K562 (cell line): Measurements from ENCODE around the gene EIPR1. TPM values are rescaled to one million over a fixed set of nuclear protein-coding genes. Genes with fewer than 3 reads are reported as not detected.

Experiments
- ATAC-seq: fragments of 200-7000 bp; cut with Tn5 transposase; 3 replicates; pipeline ENCODE4 v1.9.1; 2020; ENCODE audit warnings: moderate library complexity
- BruUV-seq: library from RNA; stranded (reverse); fragments of 400-500 nt; replicated peaks from 2 replicates; lab custom pipeline; 2021; lab: Mats Ljungman, UMichigan
- CTCF ChIA-PET: fragments of 300-600 bp; formaldehyde crosslinking; extraction: SDS; loops from one replicate; lab custom pipeline; 2021; ENCODE audit warnings: low intra/inter-chr PET ratio; lab: Yijun Ruan, JAX
- POLR2A ChIA-PET: fragments of 300-600, 350-650 bp; sonication (Branson Sonifier 250); formaldehyde crosslinking; extraction: SDS; loops from one replicate; lab custom pipeline; 2021; ENCODE audit warnings: antibody characterized with exemption, inconsistent platforms; lab: Yijun Ruan, JAX
- DNase-seq, 4 experiments: peaks; one replicate each; pipeline versions ENCODE4 v3.0.0 to v3.0.0-alpha.2; 2011 to 2018; ENCODE audit warnings: low spot score in 3 of 4, mixed read lengths in 3 of 4; ENCODE audit errors: extremely low read depth in 1 of 4
- FAIRE-seq: peaks from 2 replicates; lab custom pipeline; 2011; peaks lifted over from hg19 to GRCh38; lab: Jason Lieb, UNC
- H2AFZ ChIP-seq: 2 replicates; pipeline ENCODE4 v1.6.0; 2011; ENCODE audit warnings: low read depth, low read length, control low read depth, inconsistent platforms
- H3K27ac ChIP-seq: fragments of 200-600 bp; 3 replicates; pipeline ENCODE4 v1.8.0; 2011; ENCODE audit warnings: low read depth, mild to moderate bottlenecking, control low read depth, inconsistent platforms, low read length, moderate library complexity, mixed read lengths; ENCODE audit errors: extremely low read depth
- H3K27me3 ChIP-seq, 2 experiments: fragments of 300-600 bp in 1 of 2; 2 replicates in 1 of 2; 3 replicates in 1 of 2; pipeline versions ENCODE4 v1.6.0 to v1.8.0; 2011; ENCODE audit warnings: inconsistent platforms in 2 of 2, low read length in 2 of 2, mild to moderate bottlenecking in 1 of 2, mixed read lengths in 1 of 2, moderate library complexity in 1 of 2; ENCODE audit not compliant: control insufficient read depth in 2 of 2, insufficient read depth in 2 of 2
- H3K36me3 ChIP-seq: fragments of 300-600 bp; 3 replicates; pipeline ENCODE4 v1.8.0; 2011; ENCODE audit warnings: mild to moderate bottlenecking, low read length, inconsistent platforms; ENCODE audit not compliant: control insufficient read depth, insufficient read depth
- H3K4me1 ChIP-seq, 2 experiments: fragments of 200-600 bp in 1 of 2; replicated peaks in 1 of 2; 2 replicates in 1 of 2; 3 replicates in 1 of 2; pipeline versions ENCODE4 v1.5.1 to v1.8.0; 2011; ENCODE audit warnings: inconsistent platforms in 2 of 2, low read length in 2 of 2, mild to moderate bottlenecking in 1 of 2, mixed read lengths in 1 of 2, moderate library complexity in 1 of 2; ENCODE audit not compliant: control insufficient read depth in 2 of 2, insufficient read depth in 2 of 2
- H3K4me2 ChIP-seq: 2 replicates; pipeline ENCODE4 v1.6.1; 2011; ENCODE audit warnings: low read length, control low read depth, inconsistent platforms, mixed read lengths; ENCODE audit not compliant: insufficient read depth
- H3K4me3 ChIP-seq: fragments of 200-600 bp; sonication (generic), shearing (Covaris generic); 2 replicates; pipeline ENCODE4 v1.5.1; 2016; ENCODE audit warnings: control low read depth, inconsistent platforms
- H3K79me2 ChIP-seq: fragments of 200-600 bp; 3 replicates; pipeline ENCODE4 v1.8.0; 2011; ENCODE audit warnings: low read length, inconsistent platforms; ENCODE audit not compliant: control insufficient read depth, insufficient read depth
- H3K9ac ChIP-seq, 2 experiments: 2 replicates each; pipeline versions ENCODE4 v1.6.0 to v1.6.1; 2011; ENCODE audit warnings: low read depth in 2 of 2, low read length in 2 of 2, control low read depth in 1 of 2, inconsistent platforms in 1 of 2, mild to moderate bottlenecking in 1 of 2, mixed read lengths in 1 of 2; ENCODE audit not compliant: insufficient read depth in 1 of 2
- H3K9me1 ChIP-seq: one replicate; pipeline ENCODE4 v1.6.0; 2011; ENCODE audit warnings: inconsistent platforms, mild to moderate bottlenecking, low read length, moderate library complexity; ENCODE audit not compliant: control insufficient read depth, insufficient read depth
- H3K9me3 ChIP-seq: replicated peaks from 2 replicates; pipeline ENCODE4 v1.5.1; 2011; ENCODE audit warnings: low read depth, low read length, inconsistent platforms; ENCODE audit not compliant: control insufficient read depth, insufficient read depth
- H4K20me1 ChIP-seq: replicated peaks from 2 replicates; pipeline ENCODE4 v1.6.1; 2011; ENCODE audit warnings: low read length, inconsistent platforms, mixed read lengths; ENCODE audit not compliant: control insufficient read depth, insufficient read depth
- CEBPZ ChIP-seq: fragments of 150-350 bp; IDR thresholded peaks from 2 replicates; pipeline ENCODE4 v1.6.1; 2014; ENCODE audit warnings: low read depth, mild to moderate bottlenecking, low read length, borderline replicate concordance
- KLF10 ChIP-seq: fragments of 250-450 bp; sonication (Bioruptor Pico); IDR thresholded peaks from 2 replicates; pipeline ENCODE4 v1.6.1; 2021; ENCODE audit warnings: matching md5 sums
- MAX ChIP-seq: sonication (generic); formaldehyde crosslinking; IDR thresholded peaks from 2 replicates; pipeline ENCODE4 v1.9.0; 2022; ENCODE audit warnings: mild to moderate bottlenecking, missing genetic modification reagents
- MXI1 ChIP-seq: IDR thresholded peaks from 2 replicates; pipeline ENCODE4 v1.6.1; 2011; ENCODE audit warnings: low read depth, mild to moderate bottlenecking, improper control_type of control experiment, low read length
- SMARCC2 ChIP-seq: fragments of 450-650 bp; IDR thresholded peaks from 2 replicates; pipeline ENCODE4 v1.6.1; 2017; ENCODE audit warnings: antibody characterized with exemption, moderate library complexity, mild to moderate bottlenecking, low read depth
- SNAPC5 ChIP-seq: fragments of 250-450 bp; sonication (Bioruptor Pico); IDR thresholded peaks from 2 replicates; pipeline ENCODE4 v1.8.0; 2021; ENCODE audit warnings: moderate library complexity, mild to moderate bottlenecking, inconsistent platforms
- ZNF41 ChIP-seq: fragments of 250-450 bp; sonication (Bioruptor Pico); conservative IDR thresholded peaks from 2 replicates; pipeline ENCODE4 v1.4.0; 2020; ENCODE audit warnings: mild to moderate bottlenecking
- ZNF589 ChIP-seq: fragments of 200-800 bp; sonication (Bioruptor generic); IDR thresholded peaks from 2 replicates; pipeline ENCODE4 v1.6.1; 2016; ENCODE audit warnings: low read depth, missing genetic modification characterization, missing compliant biosample characterization
- WGBS: fragments of 100-300 bp; shearing (Covaris generic); methylation state at CpG from one replicate; pipeline ENCODE4 v1.1.6; 2016; ENCODE audit warnings: low coverage, mixed read lengths; ENCODE audit not compliant: insufficient coverage; ENCODE audit errors: missing lambda C conversion rate; 5-methylcytosine and 5-hydroxymethylcytosine counted together
- in situ Hi-C: fragments of 300-500 bp; cut with MboI; formaldehyde crosslinking; loops from 4 replicates; pipeline ENCODE4 v1.15.0; 2018; ENCODE audit warnings: inconsistent platforms, mixed read lengths
- intact Hi-C: fragments of 100-400 bp; cut with micrococcal nuclease; formaldehyde crosslinking; loops from 2 replicates; pipeline ENCODE4 v1.14.2; 2022
- polyA plus RNA-seq, 8 experiments: library from polyadenylated mRNA; depleted of rRNA in 4 of 8; stranded (reverse) in 5 of 8; unstranded in 3 of 8; fragments of >200 nt; fragmentation: Nextera tagmentation in 2 of 8; fragmentation: Illumina TruSeq in 1 of 8; extraction: Ambion mirVana in 2 of 8; extraction: Trizol in 1 of 8; gene quantifications; 2 replicates each; pipeline versions ENCODE4 v1.2.1 to v1.2.3, GENCODE V29; 2011 to 2014; ENCODE audit warnings: inconsistent platforms in 1 of 8, missing spikeins in 1 of 8
- total RNA-seq, 7 experiments: library from RNA; depleted of rRNA in 6 of 7; stranded (reverse); fragments of >200 nt in 6 of 7; fragmentation: Illumina TruSeq in 2 of 7; extraction: Trizol in 2 of 7; gene quantifications; 2 replicates each; pipeline versions ENCODE4 v1.2.1 to v1.2.3, GENCODE V29; 2011 to 2021; ENCODE audit warnings: low replicate concordance in 1 of 7

EIPR1 gene
- total and polyA plus RNA-seq, 9 of the 15 experiments (the other 6 are each of a cell fraction or from before 2014, with no cell fraction given), result 19.9 to 54.4 (median 35.9) TPM

- FAIRE-seq (no peak), ATAC-seq (no peak), DNase-seq (no peak)
- H3K79me2 ChIP-seq, result no peaks in the 10 kb centered on the region
- no peak overlapping the region for H2AFZ ChIP-seq
- BruUV-seq, result no TSS peak
- CTCF ChIA-PET, result no interaction called here
- no peaks in the 10 kb centered on the region for H3K27me3 ChIP-seq
- H3K4me3 ChIP-seq, result no peak overlapping the region
- in situ Hi-C loops, result no loop called here
- POLR2A ChIA-PET, result no interaction called here
- no peaks in the 10 kb centered on the region for H3K9me1 ChIP-seq
- no peaks in the 10 kb centered on the region for H3K4me1 ChIP-seq
- intact Hi-C loops, result no loop called here
- TF ChIP-seq KLF10, result no peak
- TF ChIP-seq CEBPZ, result no peak
- no peak for TF ChIP-seq MXI1
- TF ChIP-seq ZNF589 (CRISPR knock-in tag), result no peak
- no peak for TF ChIP-seq SMARCC2
- TF ChIP-seq SNAPC5, result no peak
- TF ChIP-seq MAX (CRISPR knock-in tag), result no peak
- TF ChIP-seq ZNF41 (CRISPR knock-in tag), result no peak
- no peak overlapping the region for H3K9ac ChIP-seq
- no peaks in the 10 kb centered on the region; the same call in 1 of the 2 replicates for H4K20me1 ChIP-seq
- no peak overlapping the region for H3K4me2 ChIP-seq
- no peaks in the 10 kb centered on the region for H3K9me3 ChIP-seq
- 84% methylated on average over 17 of the region's 17 CpGs for WGBS
- H3K36me3 ChIP-seq, result peaks cover 59% of the 10 kb centered on the region; the same call in 2 of the 3 replicates
- no peak overlapping the region for H3K27ac ChIP-seq
Measured at GRCh38 chr2:3192281-3192818, 185.3 kb downstream of the EIPR1 start.
